ENCODE results near the gene CISTR.

The CISTR gene

GRCh38 chr12:53751336-53752191, at the start of gene CISTR:
CISTR (minus strand) TSS chr12:53751979.
- no peak for TF ChIP-seq CTCF (IDR thresholded peaks at IDR 0.05)

GRCh38 chr12:53798575-53798974, 46.8 kb upstream of the CISTR start:
- TF ChIP-seq CTCF (IDR thresholded peaks at IDR 0.05): no peak

- TF ChIP-seq CTCF (IDR thresholded peaks at IDR 0.05): no peak
Measured at GRCh38 chr12:53795927-53796326, 44.1 kb upstream of the CISTR start.

GRCh38 chr12:53793221-53793620, 41.4 kb upstream of the CISTR start:
- TF ChIP-seq CTCF (IDR thresholded peaks at IDR 0.05): no peak

GRCh38 chr12:53791735-53792326, 40.1 kb upstream of the CISTR start:
- peak; percentile 66 for TF ChIP-seq CTCF (IDR thresholded peaks at IDR 0.05)

GRCh38 chr12:53789570-53789969, 37.8 kb upstream of the CISTR start:
- no peak for TF ChIP-seq CTCF (IDR thresholded peaks at IDR 0.05)

- TF ChIP-seq CTCF (IDR thresholded peaks at IDR 0.05): no peak
Measured at GRCh38 chr12:53788892-53789291, 37.1 kb upstream of the CISTR start.

All from LNCAP (cell line).